Coronary artery (tissue), 2 donors: ENCODE measurements around the gene SRL.

Source experiments
- DNase-seq: peaks from one replicate; pipeline ENCODE4 v3.0.0-alpha.2; 2017; ENCODE audit warnings: low spot score
- H3K27ac ChIP-seq, 2 donors: fragments of 200-600 bp; sonication (generic); one replicate each; pipeline ENCODE4 v1.5.1; 2016 to 2019
- H3K4me3 ChIP-seq: fragments of 200-600 bp; sonication (generic); 2 replicates; pipeline ENCODE4 v1.5.1; 2016; ENCODE audit warnings: mild to moderate bottlenecking, moderate library complexity
- CTCF ChIP-seq: fragments of 200-600 bp; sonication (generic); IDR thresholded peaks from one replicate; pipeline ENCODE4 v1.5.1; 2019; ENCODE audit warnings: antibody characterized with exemption

The SRL gene

GRCh38 chr16:4241928-4242283 lies at the start of gene SRL:
TSS of gene SRL (minus strand) at chr16:4242080. CDS start at chr16:4242067, 13 bp downstream.
- DNase-seq = no peak
- Histone ChIP-seq H3K27ac (peak within 1 kb of the TSS; percentile 64 to 83), H3K4me3 (peak within 1 kb of the TSS; percentile 56)
- no peak for TF ChIP-seq CTCF

GRCh38 chr16:4290236-4290830 lies 48.5 kb upstream of the SRL start:
- peak overlapping the region in 1 of 2 donors; percentile 48 for H3K27ac ChIP-seq
- no peak for DNase-seq
- no peak for TF ChIP-seq CTCF

GRCh38 chr16:4288148-4288921 lies 46.5 kb upstream of the SRL start:
- DNase-seq = no peak
- Histone ChIP-seq H3K4me3 (peak overlapping the region; percentile 43), H3K27ac (no peak overlapping the region)
- TF ChIP-seq CTCF = peak; percentile 97

More at GRCh38 chr16:4290236-4290830, 48.5 kb upstream of the SRL start:
- H3K4me3 ChIP-seq = no peak overlapping the region

GRCh38 chr16:4285167-4285566 lies 43.3 kb upstream of the SRL start:
- no peak overlapping the region for H3K4me3 ChIP-seq
- TF ChIP-seq CTCF = no peak
- H3K27ac ChIP-seq = no peak overlapping the region
- DNase-seq = no peak

GRCh38 chr16:4283939-4284338 lies 42.1 kb upstream of the SRL start:
- TF ChIP-seq CTCF = no peak
- no peak overlapping the region for H3K27ac ChIP-seq
- H3K4me3 ChIP-seq = no peak overlapping the region
- no peak for DNase-seq

GRCh38 chr16:4283441-4283840 lies 41.6 kb upstream of the SRL start:
- no peak for DNase-seq

More at GRCh38 chr16:4283441-4283840, 41.6 kb upstream of the SRL start:
- Histone ChIP-seq H3K27ac (no peak overlapping the region), H3K4me3 (no peak overlapping the region)
- no peak for TF ChIP-seq CTCF
